Parathyroid adenoma (tissue), 2 donors: ENCODE data around the gene FBLN2.

ENCODE experiments used
- H2AFZ ChIP-seq: fragments of 300-600 bp; sonication (generic); one replicate; pipeline ENCODE4 v1.7.0; 2017; ENCODE audit warnings: antibody characterized with exemption, mild to moderate bottlenecking
- H3K27ac ChIP-seq: fragments of 300-600 bp; sonication (generic); one replicate; pipeline ENCODE4 v1.7.0; 2017
- H3K27me3 ChIP-seq: fragments of 300-600 bp; sonication (generic); one replicate; pipeline ENCODE4 v1.7.0; 2017; ENCODE audit warnings: low read length; ENCODE audit not compliant: control insufficient read depth, insufficient read depth
- H3K36me3 ChIP-seq: fragments of 300-600 bp; sonication (generic); one replicate; pipeline ENCODE4 v1.7.0; 2017; ENCODE audit warnings: low read length; ENCODE audit not compliant: control insufficient read depth, insufficient read depth
- H3K4me1 ChIP-seq: fragments of 300-600 bp; sonication (generic); one replicate; pipeline ENCODE4 v1.7.0; 2017; ENCODE audit warnings: control low read depth
- H3K4me2 ChIP-seq: fragments of 300-600 bp; sonication (generic); one replicate; pipeline ENCODE4 v1.7.0; 2017; ENCODE audit warnings: low read length
- H3K4me3 ChIP-seq: fragments of 300-600 bp; sonication (generic); one replicate; pipeline ENCODE4 v1.7.0; 2017; ENCODE audit warnings: low read depth, low read length
- H3K79me2 ChIP-seq: fragments of 300-600 bp; sonication (generic); one replicate; pipeline ENCODE4 v1.7.0; 2017; ENCODE audit warnings: control low read depth
- H3K9ac ChIP-seq: fragments of 300-600 bp; sonication (generic); one replicate; pipeline ENCODE4 v1.7.0; 2017; ENCODE audit warnings: mild to moderate bottlenecking
- H3K9me3 ChIP-seq: fragments of 300-600 bp; sonication (generic); one replicate; pipeline ENCODE4 v1.7.0; 2017; ENCODE audit warnings: low read length; ENCODE audit not compliant: control insufficient read depth
- CTCF ChIP-seq: fragments of 300-600 bp; sonication (generic); IDR thresholded peaks from one replicate; pipeline ENCODE4 v1.7.0; 2017; ENCODE audit warnings: antibody characterized with exemption, mild to moderate bottlenecking
- donor health status: primary hyperparathyroidism.

FBLN2 gene

GRCh38 chr3:13618836-13619235 is 69.9 kb downstream of the FBLN2 start:
- no peaks in the 10 kb centered on the region for H3K27me3 ChIP-seq
- H3K4me3 ChIP-seq: no peak overlapping the region
- no peak overlapping the region for H3K9ac ChIP-seq
- TF ChIP-seq CTCF: no peak
- no peaks in the 10 kb centered on the region for H3K79me2 ChIP-seq
- no peak overlapping the region for H3K4me2 ChIP-seq
- H3K9me3 ChIP-seq: no peaks in the 10 kb centered on the region
- no peak overlapping the region for H2AFZ ChIP-seq
- H3K4me1 ChIP-seq: no peaks in the 10 kb centered on the region
- H3K27ac ChIP-seq: no peak overlapping the region
- H3K36me3 ChIP-seq: no peaks in the 10 kb centered on the region

GRCh38 chr3:13619661-13620230 is 70.8 kb downstream of the FBLN2 start:
- Histone ChIP-seq H3K4me3 (no peak overlapping the region), H3K9ac (no peak overlapping the region), H3K4me2 (no peak overlapping the region), H3K27me3 (no peaks in the 10 kb centered on the region), H3K4me1 (no peaks in the 10 kb centered on the region), H3K27ac (no peak overlapping the region), H3K9me3 (no peaks in the 10 kb centered on the region), H3K36me3 (no peaks in the 10 kb centered on the region), H2AFZ (no peak overlapping the region), H3K79me2 (no peaks in the 10 kb centered on the region)
- TF ChIP-seq CTCF: no peak

- H3K79me2 ChIP-seq: no peaks in the 10 kb centered on the region
- no peak overlapping the region for H3K27ac ChIP-seq
- no peak overlapping the region for H3K4me3 ChIP-seq
- H3K4me1 ChIP-seq: no peaks in the 10 kb centered on the region
- no peak overlapping the region for H3K4me2 ChIP-seq
- H3K9ac ChIP-seq: no peak overlapping the region
- no peaks in the 10 kb centered on the region for H3K36me3 ChIP-seq
- H2AFZ ChIP-seq: no peak overlapping the region
- H3K27me3 ChIP-seq: no peaks in the 10 kb centered on the region
- no peaks in the 10 kb centered on the region for H3K9me3 ChIP-seq
- no peak for TF ChIP-seq CTCF
These were observed 71.4 kb downstream of the FBLN2 start for GRCh38 chr3:13620281-13620680.

GRCh38 chr3:13620776-13621365 is 71.9 kb downstream of the FBLN2 start:
- no peak overlapping the region for H3K27ac ChIP-seq
- H3K4me2 ChIP-seq: no peak overlapping the region
- no peak overlapping the region for H3K4me3 ChIP-seq
- no peak overlapping the region for H3K9ac ChIP-seq
- H3K4me1 ChIP-seq: no peaks in the 10 kb centered on the region
- no peaks in the 10 kb centered on the region for H3K36me3 ChIP-seq
- no peaks in the 10 kb centered on the region for H3K79me2 ChIP-seq
- no peak overlapping the region for H2AFZ ChIP-seq
- no peaks in the 10 kb centered on the region for H3K9me3 ChIP-seq
- no peak for TF ChIP-seq CTCF
- H3K27me3 ChIP-seq: no peaks in the 10 kb centered on the region
